Body of pancreas (tissue), 4 donors: Measurements from ENCODE around the gene RTBDN.

ENCODE experiments used
- POLR2A ChIP-seq, 3 donors: fragments of 450-650 bp; IDR thresholded peaks; one replicate each; pipeline ENCODE4 v1.6.1; 2016; ENCODE audit warnings: antibody characterized with exemption in 3 of 3, mild to moderate bottlenecking in 2 of 3
- TF ChIP-seq, protein P1 (sequence below), 7 experiments: fragments of 450-650 bp in 4 of 7; fragments of 200-600 bp in 3 of 7; sonication (generic) in 3 of 7; IDR thresholded peaks; one replicate each; pipeline ENCODE4 v1.5.1; 2016 to 2019; ENCODE audit warnings: antibody characterized with exemption in 7 of 7

DNA sequence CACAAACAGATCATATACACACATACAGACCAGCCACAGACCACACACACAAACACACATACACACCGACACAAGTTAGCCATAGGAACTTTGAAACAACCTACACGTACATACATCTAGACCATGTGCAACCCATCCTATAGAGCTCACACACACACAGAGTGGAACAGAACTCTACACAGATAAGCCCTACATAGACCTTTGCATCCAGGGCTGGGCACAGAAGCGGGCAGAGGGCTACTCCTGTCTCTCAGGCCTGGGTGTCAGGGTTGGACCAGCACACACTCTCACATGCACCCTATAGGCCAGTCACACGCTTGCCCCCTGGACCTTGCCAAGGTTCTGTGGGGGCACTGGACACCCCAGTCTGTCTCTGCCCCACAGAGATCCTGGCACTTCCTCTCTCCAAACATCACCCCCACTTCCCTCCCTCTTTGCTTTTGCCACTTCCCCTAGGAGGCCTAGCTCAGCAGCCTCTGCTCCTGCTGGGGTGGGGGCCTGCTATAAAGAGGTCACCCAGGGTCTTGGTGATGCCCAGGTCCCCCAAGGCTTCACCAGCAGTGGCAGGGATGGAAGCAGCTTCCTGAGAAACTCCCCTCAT, 48.8 kb downstream of the RTBDN start:
- TF ChIP-seq, protein P1, sequence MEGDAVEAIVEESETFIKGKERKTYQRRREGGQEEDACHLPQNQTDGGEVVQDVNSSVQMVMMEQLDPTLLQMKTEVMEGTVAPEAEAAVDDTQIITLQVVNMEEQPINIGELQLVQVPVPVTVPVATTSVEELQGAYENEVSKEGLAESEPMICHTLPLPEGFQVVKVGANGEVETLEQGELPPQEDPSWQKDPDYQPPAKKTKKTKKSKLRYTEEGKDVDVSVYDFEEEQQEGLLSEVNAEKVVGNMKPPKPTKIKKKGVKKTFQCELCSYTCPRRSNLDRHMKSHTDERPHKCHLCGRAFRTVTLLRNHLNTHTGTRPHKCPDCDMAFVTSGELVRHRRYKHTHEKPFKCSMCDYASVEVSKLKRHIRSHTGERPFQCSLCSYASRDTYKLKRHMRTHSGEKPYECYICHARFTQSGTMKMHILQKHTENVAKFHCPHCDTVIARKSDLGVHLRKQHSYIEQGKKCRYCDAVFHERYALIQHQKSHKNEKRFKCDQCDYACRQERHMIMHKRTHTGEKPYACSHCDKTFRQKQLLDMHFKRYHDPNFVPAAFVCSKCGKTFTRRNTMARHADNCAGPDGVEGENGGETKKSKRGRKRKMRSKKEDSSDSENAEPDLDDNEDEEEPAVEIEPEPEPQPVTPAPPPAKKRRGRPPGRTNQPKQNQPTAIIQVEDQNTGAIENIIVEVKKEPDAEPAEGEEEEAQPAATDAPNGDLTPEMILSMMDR (IDR thresholded peaks at IDR 0.05), result no peak
- TF ChIP-seq POLR2A (IDR thresholded peaks at IDR 0.05), result no peak
